Amygdala (tissue), 56 donors: Measurements from ENCODE around the gene WNT3A.

Experiments
- DNase-seq, 56 donors: peaks; one replicate each; lab custom pipeline; 2025; lab: John Stamatoyannopoulos, UW

WNT3A gene

DNA sequence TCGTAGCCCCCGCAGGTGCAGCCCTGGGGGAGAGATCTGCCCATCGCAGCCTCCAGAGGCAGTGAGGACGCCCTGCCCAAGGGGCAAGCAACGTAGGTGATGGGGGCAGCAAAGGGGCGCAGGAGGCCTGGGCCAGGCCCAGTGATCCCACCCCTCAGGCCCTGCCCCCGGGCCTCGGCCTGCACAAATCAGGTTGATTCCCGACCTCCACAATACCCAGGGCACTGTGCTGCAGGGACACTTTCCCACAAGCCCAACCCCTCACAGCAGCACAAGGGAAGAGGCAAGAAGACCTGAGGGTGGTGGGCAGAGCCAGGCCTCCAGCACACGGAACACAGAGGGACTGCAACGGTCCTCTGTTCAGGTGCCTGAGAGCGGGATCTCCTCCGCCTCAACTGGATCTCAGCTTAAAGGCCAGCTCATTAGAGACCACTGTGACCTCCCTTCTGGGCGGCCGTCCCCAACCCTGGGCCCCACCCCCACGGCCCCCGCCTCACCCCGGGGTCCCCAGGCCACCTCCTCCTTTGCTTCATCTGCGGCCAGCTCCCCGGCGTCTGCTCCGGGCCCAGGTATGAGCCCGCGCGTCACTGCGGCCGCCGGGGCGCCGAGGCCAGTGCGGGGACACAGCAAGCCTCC lies 74.9 kb downstream of the WNT3A start:
- no peak for DNase-seq

DNA sequence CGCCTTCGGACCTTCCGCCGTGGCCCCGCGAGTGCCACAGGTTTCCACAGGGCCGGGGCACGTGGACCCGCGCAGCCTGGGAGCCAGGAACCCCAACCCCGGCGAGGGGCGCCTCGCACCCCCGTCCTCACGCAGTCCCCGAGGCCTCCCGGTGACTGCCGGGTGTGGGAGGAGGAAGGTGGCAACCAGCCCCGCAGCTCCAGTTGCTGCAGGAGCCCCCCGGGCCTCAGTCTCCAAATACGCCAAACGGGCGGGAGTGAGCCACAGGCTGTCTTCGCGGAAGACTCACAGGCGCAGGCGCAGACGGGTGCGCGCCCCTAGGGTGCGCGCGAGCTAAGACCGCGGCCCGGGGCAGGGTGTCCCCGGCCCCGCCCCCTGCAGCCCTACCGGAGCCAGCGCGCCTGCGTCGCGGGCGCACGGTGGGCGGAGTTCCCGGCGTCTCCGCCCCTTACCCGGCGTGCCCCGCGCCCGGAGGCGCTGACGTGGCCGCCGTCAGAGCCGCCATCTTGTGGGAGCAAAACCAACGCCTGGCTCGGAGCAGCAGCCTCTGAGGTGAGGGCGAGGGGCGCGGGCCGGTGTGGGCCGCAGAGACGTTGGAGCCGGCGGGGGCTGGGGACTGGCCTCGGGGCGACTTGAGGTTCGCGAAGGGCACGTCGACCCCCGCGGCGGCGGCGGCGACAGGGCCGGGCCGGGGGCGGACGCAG lies 75.6 kb downstream of the WNT3A start, which contains the start of gene ARF1:
Gene ARF1, plus strand, starts transcription at position 495 of the 704 bp plus-strand sequence. CDS start 14,407 bp downstream, outside the sequence.
- DNase-seq = peak; percentile 48 to 94 (median 85)

DNA sequence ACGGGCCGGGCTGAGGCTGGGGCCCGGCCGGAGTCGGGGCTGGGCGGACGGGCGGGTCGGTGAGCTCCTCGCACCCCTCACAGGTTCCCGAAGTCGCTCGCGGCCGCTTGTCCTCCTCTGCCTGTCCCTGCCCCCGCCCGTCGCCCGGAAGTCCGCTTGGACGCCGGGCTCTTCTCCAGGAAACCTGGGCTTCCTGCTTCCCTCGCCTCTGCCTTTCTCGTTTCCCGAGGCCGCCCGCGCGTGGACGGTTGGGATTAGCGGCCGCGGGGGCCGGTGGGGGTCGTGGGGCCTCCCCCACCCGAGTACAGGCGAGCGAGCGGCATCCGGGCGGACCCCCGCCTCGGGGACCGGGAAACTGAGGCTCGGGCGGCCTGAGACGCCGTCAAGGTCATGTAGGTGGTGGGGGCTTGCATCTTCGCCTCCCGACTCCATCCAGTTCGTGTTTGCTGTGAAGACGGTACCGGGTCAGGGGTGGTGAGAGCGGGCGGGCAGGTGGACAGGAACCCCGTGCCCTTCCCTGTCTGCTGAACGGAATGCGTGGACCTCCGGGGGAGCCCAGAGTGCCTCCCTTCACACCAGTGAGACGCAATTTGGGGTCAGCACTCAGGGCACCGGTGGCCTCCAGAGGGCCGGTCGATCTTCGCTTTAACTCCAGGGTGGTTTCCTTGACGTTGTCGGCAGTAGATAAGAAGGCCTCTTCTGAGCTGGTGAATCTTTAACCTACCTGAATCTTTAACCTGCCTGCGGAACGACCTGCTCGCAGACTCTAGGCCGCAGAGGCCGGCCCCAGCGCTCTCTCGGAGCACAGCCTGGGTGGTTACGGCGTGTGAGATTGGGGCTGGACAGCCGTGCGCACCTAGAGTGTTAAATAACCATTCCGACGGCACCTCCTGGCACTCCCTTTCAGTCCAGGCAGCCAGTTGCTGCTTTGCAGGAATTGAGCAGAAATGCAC lies 76.4 kb downstream of the WNT3A start:
- DNase-seq = peak in 11 of 56 donors; percentile 43 to 66 (median 56)

DNA sequence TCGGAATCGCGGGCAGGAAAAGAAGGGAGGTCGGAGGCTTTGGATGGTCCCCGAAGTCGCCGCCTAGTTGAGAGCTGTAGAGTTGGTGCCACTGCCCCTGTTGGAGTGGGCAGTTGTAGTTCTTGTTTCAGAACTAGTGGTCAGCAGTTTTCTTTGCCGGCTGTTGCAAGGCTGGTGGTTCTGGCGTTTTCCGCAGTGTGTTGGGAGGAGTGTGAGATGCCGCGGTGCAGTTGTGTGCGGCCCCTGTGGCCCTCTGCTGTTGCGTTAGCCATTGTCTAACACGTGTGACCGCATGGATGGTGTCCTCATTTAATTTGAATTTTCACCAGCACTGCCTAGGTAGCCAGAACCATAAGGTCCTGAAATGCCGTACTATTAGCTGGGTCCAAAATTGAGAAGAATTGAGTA lies 77.1 kb downstream of the WNT3A start:
- DNase-seq = peak in 6 of 56 donors; percentile 18 to 55 (median 27)

DNA sequence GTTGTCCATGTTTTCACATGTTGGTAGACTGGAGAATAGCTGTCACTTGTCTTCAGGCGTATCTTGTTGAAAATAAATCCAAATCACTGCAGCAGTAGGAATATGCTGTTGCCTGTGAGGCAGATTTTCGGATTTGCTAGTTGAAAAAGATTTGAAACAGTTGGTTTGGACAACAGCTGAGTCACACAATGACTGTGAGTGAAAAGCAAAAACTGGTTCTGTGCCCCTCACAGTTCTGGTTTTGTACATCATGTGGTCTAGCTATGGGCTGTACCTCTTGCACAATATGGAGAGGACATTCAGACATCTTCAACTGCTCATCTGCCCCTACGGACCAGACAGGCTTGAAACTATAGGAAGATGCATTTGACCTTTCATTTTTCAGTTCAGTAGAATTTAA lies 77.5 kb downstream of the WNT3A start:
- no peak for DNase-seq

DNA sequence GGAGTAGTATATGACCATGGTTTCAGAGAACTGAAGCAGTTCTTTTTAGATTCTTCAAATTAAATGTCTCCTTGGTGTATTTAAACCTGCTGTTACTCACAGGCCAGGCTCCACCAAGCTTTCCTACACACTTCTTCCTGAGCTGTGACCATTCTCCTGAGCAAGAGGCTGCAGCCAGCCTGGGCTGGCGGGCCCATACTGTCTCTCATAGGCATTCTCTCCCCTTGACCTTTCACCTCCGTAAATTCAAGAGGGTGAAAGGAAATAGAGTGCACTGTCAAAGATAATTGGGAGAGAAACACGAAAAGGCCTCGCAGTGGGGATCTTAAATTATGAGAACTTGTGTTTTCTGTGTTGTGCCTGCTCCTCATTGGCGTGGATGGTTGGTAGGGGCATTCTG lies 78.0 kb downstream of the WNT3A start:
- no peak for DNase-seq

DNA sequence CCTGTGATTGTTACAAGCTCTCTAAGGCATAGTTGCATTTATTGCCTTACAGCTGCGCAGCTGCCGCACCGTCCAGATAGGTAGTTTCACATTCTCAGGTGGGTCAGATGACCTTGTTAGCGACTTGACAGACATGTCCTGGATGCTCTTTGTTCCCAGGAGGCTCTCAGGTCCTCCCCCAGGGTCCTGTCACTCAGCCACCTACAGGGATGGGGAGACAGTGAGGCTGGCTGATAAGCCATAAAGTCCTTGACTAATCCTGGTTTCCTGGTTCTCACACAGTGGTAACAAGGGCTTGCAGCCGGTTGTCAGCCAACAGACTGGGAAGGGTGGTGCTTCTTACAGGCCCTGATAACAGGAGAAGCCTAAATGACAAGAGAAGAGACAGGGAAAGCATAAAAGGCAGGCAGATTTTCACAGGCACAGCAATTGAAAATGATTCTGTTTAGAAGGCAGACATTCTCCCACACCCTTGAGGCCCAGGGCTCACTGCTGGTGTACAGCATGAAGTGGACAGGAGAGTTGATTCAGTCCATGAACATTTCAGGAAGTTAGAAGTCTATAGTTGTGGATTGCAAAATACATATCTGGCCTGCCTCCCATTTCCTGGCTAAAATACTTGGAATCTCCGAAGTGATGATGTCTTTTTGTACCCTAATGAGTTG lies 78.6 kb downstream of the WNT3A start:
- DNase-seq = no peak

DNA sequence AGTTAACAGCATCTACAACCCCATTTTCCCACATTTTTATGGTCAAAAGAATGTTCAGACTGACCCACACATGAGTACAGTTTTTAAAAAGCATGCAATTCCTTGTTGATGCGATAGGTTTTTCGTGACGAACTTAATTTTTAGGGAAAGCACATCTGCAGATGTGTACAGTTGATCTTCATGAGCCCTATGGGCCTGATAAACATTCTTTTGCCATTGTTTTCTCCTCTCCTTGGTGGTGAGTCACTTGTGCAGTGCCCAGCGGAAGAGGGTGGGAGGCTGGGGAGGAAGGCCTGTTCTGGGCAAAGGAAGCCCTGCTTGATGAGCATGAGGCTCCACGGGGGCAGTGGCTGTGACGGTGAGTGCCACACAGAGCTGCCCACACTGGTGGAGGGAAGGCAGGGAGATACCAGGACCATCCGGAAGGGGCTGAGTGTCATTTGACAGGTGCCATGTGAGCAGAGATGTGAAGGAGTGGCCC lies 81.0 kb downstream of the WNT3A start:
- DNase-seq = peak in 1 of 56 donors; percentile 33

DNA sequence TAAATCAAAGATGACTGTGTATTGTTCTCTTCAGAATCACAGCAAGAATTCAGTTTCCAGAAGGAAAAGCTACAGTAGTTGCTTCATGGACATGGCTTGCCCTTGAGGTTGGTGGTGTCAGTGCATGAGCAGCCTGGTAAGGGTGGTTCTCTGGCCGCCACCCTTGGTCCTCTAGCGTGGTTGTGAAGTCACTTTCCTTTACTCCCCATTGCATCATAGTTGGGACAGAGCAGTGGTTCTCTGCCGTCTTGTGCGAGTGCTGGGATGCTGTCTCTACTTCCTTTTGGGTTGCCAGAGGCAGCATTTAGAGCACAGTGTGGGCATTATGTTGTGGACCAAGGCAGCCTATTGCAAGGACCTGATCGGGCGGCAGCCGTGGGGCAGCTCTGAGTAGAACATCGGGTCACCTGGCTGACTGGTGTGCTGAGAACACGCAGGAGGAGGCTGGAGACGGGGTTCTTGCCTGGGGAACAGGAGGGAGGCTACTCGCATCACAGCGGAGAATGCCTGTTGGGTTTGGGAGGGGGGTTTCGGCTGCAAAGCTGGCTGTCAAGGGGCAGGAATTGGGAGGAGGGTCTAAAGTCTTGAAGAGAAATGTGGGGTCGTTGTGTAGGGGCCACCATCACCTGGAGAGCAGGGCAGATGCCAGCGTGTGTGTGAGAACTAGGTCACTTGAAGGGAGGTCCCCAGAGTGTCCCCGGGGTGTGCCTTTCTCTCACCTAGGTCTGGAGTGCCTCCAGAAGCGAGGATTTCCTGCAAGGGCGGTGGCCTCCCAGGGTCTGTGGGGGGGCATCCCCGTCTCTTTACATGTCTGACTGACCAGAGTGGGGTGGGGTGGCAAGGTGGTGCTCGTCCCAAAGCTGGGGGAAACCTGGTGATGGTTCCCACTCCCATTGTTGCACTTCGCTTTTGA lies 82.0 kb downstream of the WNT3A start:
- no peak for DNase-seq

DNA sequence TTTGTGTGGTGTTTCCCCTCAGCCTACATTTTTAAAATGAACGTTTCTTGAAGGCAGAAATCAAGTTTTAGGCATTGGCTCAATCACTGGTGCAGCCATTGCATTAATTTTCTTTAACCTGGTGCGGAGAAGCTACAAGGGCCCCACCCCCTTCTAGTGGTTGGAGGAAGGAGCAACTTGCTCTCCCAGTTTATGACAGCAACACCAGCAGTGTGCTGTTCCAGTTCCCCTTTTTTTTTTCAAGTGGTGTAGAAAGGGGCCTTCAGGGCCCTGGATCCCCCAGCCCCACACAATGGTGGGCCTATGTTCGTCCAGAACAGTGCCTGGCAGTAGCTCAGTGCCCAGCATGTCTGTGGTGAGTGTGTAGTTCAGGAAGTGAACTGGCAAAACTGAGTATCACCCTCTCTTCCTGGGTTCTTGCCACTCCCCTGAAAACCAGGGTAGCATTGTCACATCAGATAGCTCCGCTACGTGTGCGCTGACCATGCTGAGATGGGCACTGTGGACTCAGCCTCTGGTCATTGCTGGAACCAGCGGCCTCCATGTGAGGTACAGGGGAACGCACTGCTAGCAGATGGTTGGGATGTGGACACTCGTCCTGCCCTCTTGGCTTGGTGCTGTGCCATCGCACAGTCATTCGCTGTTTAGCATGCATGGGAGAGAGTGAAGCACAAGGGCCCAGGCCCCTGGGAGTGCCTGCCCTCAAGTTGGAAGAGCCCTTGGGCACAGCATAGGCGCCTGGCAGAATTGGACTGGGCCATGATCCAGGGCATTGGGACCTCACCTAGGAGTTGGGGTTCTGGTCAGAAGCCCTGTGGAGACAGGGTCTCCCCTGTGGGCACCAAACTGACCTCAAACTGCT lies 83.0 kb downstream of the WNT3A start:
- no peak for DNase-seq

DNA sequence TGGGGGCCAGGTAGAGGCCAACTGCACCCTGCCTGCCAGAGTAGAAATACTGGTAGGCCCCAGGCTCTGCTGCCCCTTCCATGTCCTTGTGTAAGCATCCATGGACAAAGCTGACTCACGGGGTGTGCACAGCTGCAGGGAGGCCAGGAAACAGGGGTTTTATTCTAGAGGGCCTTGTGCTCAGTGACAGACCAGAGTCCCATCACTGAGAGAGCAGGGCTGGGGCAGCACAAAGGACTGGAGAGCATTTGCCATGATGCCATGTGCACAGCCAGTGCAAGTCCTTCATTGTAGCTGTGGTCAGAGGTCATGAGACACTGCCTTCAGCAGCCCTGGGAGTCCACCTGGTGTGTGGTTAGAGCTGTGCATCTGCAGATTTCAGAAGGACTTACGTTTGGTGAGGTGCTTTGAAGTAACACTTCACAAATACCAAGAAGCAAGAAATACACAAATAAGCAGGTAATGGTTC lies 83.8 kb downstream of the WNT3A start:
- peak in 3 of 56 donors; percentile 24 to 48 (median 24) for DNase-seq

DNA sequence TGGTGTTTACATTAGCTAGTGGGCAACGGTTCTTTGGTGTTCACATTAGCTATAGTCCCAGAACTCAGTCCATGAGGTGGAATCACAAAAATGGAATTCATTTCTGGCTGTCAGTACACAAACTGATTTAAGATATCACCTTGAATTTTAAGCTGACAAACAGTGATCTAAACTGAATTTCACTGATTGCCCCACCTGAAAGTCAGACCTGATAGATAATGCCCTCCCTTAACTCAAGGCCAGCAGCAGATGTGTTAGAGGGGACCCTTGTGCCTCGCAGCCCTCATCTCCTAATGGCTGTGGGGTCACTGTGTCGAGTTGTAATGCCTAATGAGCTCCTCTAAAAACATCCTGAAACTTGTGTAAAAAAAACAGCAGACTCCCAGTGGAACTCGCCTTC lies 84.3 kb downstream of the WNT3A start:
- no peak for DNase-seq

DNA sequence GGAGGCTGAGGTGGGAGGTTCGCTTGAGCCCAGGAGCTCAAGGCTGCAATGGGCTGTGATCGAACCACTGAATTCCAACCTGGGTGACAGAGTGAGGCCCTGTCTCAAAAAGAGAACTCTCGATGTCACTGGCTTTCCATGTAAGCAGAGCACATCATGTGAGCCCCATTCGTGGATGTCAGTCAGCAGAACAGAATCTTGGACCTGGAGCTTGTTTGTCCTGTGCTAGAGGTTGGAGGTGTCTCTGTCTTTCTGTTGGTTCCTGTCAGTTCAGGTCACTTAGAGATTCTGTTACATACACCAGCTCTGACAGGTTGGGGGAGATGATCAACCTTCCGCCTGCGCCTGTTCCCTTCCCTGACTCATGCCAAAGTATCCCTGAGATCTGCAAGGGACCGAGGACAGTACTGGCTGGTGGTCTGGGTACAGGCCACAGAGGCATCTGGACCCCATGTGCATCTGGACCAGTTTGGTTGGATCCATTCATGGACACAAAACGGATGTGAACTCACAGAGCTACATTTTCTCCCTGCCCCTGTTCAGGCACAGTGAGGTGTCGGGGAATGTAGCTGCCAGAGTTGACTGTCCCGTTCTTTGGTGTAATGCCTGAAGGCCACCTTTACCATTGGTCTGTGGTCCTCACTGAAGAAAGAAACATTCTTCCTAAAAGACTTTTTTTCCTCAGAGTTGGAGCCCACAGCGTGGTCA lies 85.7 kb downstream of the WNT3A start:
- DNase-seq = no peak

DNA sequence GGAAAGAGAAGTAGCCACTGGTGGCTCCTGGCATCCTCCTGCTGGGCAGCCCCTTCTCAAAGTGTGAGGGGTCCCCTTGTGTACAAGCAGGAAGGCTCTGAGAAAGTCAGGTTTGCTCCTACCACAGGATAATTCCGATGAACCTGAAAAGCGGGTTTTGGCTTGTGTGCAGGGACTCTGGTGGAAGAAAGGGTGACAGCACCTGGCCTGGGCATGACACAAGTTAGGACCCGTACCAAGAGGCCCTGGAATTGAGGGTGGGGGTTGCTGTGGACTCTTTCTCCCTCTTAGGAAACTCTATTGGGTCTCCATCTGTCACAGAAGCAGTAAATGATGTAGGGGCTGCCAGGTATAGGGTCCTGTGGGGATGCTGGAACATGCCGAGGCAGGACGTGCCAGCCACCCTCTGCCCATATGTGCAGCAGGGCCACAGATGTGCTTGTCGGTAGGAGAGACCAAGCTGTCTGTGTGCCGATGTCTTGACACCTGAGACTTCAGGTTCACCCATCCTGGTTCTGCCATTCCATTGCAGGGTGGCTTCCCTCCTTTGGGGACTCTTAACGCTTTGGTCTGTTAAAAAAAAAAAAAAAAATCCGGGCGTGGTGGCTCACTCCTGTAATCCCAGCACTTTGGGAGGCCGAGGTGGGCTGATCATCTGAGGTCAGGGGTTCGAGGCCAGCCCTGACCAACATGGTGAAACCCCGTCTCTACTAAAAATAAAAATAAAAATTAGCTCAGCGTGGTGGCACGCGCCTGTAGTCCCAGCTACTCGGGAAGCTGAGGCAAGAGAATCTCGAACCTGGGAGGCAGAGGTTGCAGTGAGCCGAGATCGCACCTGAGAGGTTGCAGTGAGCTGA lies 86.5 kb downstream of the WNT3A start:
- DNase-seq = no peak

DNA sequence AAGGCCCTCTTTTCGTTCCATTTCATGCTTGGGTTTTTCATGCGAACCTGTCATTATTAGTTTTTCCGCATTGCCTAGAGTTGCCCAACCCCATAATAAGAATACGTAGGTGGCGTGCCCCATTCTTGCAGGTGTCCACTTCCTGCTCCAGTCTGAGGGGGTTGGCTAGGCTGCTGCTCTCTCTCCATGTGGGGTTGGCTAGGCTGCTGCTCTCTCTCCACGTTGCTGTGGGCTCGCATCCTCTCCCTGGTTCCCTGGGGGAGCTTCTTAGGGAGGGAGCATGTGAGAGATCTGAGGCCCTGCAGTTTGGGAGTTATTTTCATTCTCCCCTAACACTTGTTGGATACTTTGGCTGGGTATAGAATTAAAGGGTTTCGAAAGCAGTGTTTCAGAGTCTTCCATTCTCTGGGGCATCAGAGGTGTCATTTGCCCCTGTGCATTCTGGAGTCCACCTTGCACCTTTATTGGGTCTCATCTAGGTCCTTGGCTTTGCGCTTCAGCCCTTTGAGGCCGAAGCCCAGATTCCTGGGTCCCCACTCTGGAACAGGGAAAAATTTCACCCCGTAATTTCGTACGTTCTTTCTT lies 87.7 kb downstream of the WNT3A start:
- DNase-seq = no peak

DNA sequence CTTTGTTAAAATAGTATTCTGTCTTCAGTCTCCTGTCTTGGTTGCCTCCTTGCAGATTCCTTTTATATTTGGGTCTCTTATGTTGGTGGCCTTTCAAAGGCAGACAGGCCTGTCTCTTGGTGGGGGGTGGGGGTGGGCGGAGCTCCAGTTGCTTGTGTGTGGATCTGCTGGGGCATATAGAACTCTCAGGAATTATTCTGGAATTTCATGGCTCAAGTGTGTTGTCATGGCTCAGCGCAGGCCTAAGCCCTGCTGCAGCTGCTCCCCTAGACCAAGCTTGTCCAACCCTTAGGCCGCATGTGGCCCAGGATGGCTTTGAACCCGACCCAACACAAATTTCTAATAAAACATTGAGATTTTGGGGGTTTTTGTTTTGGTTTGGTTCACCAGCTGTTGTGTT lies 88.4 kb downstream of the WNT3A start:
- no peak for DNase-seq
